Fibroblast of lung (primary cell): Measurements from ENCODE around the gene PBLD. TPM values are rescaled to one million over a fixed set of nuclear protein-coding genes. Genes with fewer than 3 reads are reported as not detected.
"Not testable (repeated sequence)": the region's sequence is repeated elsewhere in the genome, so short reads cannot be mapped to it uniquely, and the experiment has no call there.

Experiments
- DNase-seq, 2 donors: peaks; one replicate each; pipeline versions ENCODE4 v3.0.0 to v3.0.0-alpha.2; 2010; ENCODE audit warnings: low read depth in 2 of 2
- H2AFZ ChIP-seq: 2 replicates; pipeline ENCODE4 v1.5.1; 2012; ENCODE audit warnings: low read length, control low read depth, inconsistent platforms
- H3K27ac ChIP-seq: 2 replicates; pipeline ENCODE4 v1.5.1; 2011; ENCODE audit warnings: low read length, control low read depth; ENCODE audit not compliant: insufficient read depth
- H3K27me3 ChIP-seq: 2 replicates; pipeline ENCODE4 v1.5.1; 2011; ENCODE audit warnings: mild to moderate bottlenecking, low read length; ENCODE audit not compliant: control insufficient read depth, insufficient read depth
- H3K36me3 ChIP-seq: 2 replicates; pipeline ENCODE4 v1.5.1; 2011; ENCODE audit warnings: low read length; ENCODE audit not compliant: control insufficient read depth, insufficient read depth
- H3K4me1 ChIP-seq: 2 replicates; pipeline ENCODE4 v1.5.1; 2011; ENCODE audit warnings: low read length; ENCODE audit not compliant: control insufficient read depth, insufficient read depth; ENCODE audit errors: extremely low read depth
- H3K4me2 ChIP-seq: 2 replicates; pipeline ENCODE4 v1.5.1; 2011; ENCODE audit warnings: low read length, control low read depth; ENCODE audit not compliant: insufficient read depth; ENCODE audit errors: extremely low read depth
- H3K4me3 ChIP-seq, 4 experiments: fragments of 200-600 bp in 1 of 4; sonication (generic) in 1 of 4; replicated peaks in 1 of 4; 2 replicates each; pipeline ENCODE4 v1.5.1; 2011 to 2016; ENCODE audit warnings: low read length in 4 of 4, low read depth in 3 of 4, mild to moderate bottlenecking in 3 of 4, control low read depth in 2 of 4, inconsistent platforms in 1 of 4, mixed read lengths in 1 of 4; ENCODE audit not compliant: insufficient read depth in 1 of 4; ENCODE audit errors: control extremely low read depth in 1 of 4
- H3K79me2 ChIP-seq: 2 replicates; pipeline ENCODE4 v1.5.1; 2012; ENCODE audit warnings: mild to moderate bottlenecking, low read length, inconsistent platforms; ENCODE audit not compliant: control insufficient read depth, insufficient read depth
- H3K9ac ChIP-seq: 2 replicates; pipeline ENCODE4 v1.5.1; 2011; ENCODE audit warnings: mild to moderate bottlenecking, low read length, control low read depth; ENCODE audit not compliant: insufficient read depth
- H3K9me3 ChIP-seq: 2 replicates; pipeline ENCODE4 v1.5.1; 2012; ENCODE audit warnings: low read depth, low read length; ENCODE audit not compliant: control insufficient read depth, insufficient read depth
- H4K20me1 ChIP-seq: 2 replicates; pipeline ENCODE4 v1.5.1; 2011; ENCODE audit warnings: low read length; ENCODE audit not compliant: control insufficient read depth, insufficient read depth; ENCODE audit errors: extremely low read depth
- EZH2 ChIP-seq: IDR thresholded peaks from 2 replicates; pipeline ENCODE4 v1.5.1; 2012; ENCODE audit warnings: low read length, control low read depth, mild to moderate bottlenecking; ENCODE audit errors: missing control alignments
- polyA plus RNA-seq, 2 donors: library from polyadenylated mRNA; depleted of rRNA in 1 of 2; stranded (reverse) in 1 of 2; unstranded in 1 of 2; fragments of >200 nt; gene quantifications; 2 replicates each; pipeline ENCODE4 v1.2.1, GENCODE V29; 2011 to 2012; ENCODE audit warnings: missing spikeins in 1 of 2
- total RNA-seq: library from RNA; depleted of rRNA; stranded (reverse); fragments of >200 nt; gene quantifications from 2 replicates; pipeline ENCODE4 v1.2.1, GENCODE V29; 2014
- TF ChIP-seq, protein P1 (sequence below), 2 donors: IDR thresholded peaks in 1 of 2; conservative IDR thresholded peaks in 1 of 2; 1 replicate in 1 of 2; 2 replicates in 1 of 2; pipeline ENCODE4 v1.5.1; 2011 to 2012; ENCODE audit warnings: low read length in 2 of 2, control low read depth in 1 of 2, inconsistent platforms in 1 of 2, low read depth in 1 of 2, mild to moderate bottlenecking in 1 of 2

The PBLD gene
- total and polyA plus RNA-seq, 2 donors (not counting 1 experiment from before 2014, with no cell fraction given): 1.3 to 5.1 TPM

DNA sequence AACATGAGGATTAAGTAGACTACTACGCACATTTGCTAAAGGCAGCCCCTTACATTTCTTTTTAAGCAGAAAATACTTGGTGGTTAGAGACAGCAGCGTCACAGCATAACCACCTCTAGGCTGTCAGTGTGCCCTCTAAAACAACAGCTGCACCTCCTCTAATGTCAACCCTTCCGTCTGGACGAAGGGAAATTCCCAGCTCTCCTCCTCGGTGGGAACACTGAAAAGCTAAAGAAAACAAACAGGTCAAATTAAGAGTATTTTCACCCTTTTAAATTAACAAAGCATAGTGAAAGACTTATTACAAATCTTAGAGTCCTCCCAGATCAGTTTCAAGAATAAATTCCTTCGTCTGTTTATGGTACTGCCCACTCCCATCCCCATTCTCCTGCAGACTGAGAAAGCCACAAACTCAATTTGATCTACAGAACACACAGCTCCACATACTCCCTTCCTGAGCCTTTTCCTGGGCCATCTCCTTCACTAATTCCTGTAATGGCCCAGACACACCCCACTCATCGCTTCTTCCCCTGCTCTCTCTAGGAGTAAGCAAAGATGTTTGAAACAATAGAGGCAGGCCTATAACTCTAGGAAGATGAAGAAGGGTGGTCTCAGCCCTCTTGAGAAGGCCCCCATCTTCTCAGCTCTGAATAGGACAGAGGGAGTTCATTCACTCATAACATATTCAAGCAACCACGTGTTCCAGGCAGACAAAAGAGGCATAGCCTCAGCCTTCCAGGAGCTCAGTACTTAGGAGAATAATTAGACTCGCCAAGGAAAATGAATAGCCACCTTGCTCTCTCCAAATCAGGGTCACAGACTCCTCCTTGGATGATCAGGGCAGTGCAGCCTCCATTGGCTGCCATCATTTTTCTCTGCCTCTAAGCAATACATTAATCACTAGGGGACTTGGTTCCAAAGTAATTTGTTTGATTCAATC lies 48.4 kb downstream of the PBLD start:
- H4K20me1 ChIP-seq: no peaks in the 10 kb centered on the region
- no peaks in the 10 kb centered on the region for H3K36me3 ChIP-seq
- H3K79me2 ChIP-seq: no peaks in the 10 kb centered on the region
- no peak for TF ChIP-seq EZH2
- TF ChIP-seq, protein P1, sequence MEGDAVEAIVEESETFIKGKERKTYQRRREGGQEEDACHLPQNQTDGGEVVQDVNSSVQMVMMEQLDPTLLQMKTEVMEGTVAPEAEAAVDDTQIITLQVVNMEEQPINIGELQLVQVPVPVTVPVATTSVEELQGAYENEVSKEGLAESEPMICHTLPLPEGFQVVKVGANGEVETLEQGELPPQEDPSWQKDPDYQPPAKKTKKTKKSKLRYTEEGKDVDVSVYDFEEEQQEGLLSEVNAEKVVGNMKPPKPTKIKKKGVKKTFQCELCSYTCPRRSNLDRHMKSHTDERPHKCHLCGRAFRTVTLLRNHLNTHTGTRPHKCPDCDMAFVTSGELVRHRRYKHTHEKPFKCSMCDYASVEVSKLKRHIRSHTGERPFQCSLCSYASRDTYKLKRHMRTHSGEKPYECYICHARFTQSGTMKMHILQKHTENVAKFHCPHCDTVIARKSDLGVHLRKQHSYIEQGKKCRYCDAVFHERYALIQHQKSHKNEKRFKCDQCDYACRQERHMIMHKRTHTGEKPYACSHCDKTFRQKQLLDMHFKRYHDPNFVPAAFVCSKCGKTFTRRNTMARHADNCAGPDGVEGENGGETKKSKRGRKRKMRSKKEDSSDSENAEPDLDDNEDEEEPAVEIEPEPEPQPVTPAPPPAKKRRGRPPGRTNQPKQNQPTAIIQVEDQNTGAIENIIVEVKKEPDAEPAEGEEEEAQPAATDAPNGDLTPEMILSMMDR (conservative IDR thresholded peaks at IDR 0.05 in 1 of 2, IDR thresholded peaks at IDR 0.05 in 1 of 2; ENCODE audit: low read depth in 1 of 2, low read length in 2 of 2): no peak
- no peaks in the 10 kb centered on the region for H3K27me3 ChIP-seq
- no peak overlapping the region for H3K4me3 ChIP-seq
- H3K27ac ChIP-seq: no peak overlapping the region
- H3K4me2 ChIP-seq: no peak overlapping the region
- DNase-seq: peak in 1 of 2 donors; percentile 52
- no peaks in the 10 kb centered on the region for H3K9me3 ChIP-seq
- no peak overlapping the region for H3K9ac ChIP-seq
- H3K4me1 ChIP-seq: no peaks in the 10 kb centered on the region
- H2AFZ ChIP-seq: no peak overlapping the region

DNA sequence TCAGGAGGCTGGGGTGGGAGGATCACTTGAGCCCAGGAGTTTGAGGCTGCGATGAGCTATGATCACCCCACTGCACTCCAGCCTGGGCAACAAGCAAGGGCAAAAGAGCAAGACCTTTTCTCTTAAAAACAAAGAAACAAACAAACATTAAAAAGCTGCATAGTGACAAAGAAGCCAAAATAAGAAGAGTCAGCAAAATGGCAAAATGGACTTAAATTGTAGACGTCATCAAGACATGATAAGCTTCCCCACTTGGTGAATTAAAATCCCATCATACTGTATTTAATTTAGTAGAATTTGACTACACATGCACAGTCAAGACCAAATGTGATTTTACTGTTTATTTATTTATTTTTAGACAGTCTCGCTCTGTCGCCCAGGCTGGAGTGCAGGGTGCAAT lies 52.0 kb downstream of the PBLD start:
- TF ChIP-seq, protein P1 (conservative IDR thresholded peaks at IDR 0.05 in 1 of 2, IDR thresholded peaks at IDR 0.05 in 1 of 2; ENCODE audit: low read depth in 1 of 2, low read length in 2 of 2): no peak
- TF ChIP-seq EZH2: no peak
- H3K4me1 ChIP-seq: no peaks in the 10 kb centered on the region
- H3K27ac ChIP-seq: no peak overlapping the region
- no peaks in the 10 kb centered on the region for H4K20me1 ChIP-seq
- no peaks in the 10 kb centered on the region for H3K27me3 ChIP-seq
- H3K36me3 ChIP-seq: no peaks in the 10 kb centered on the region
- H3K4me3 ChIP-seq: no peak overlapping the region
- no peak for DNase-seq
- no peak overlapping the region for H2AFZ ChIP-seq
- H3K79me2 ChIP-seq: no peaks in the 10 kb centered on the region
- H3K9ac ChIP-seq: no peak overlapping the region
- H3K9me3 ChIP-seq: no peaks in the 10 kb centered on the region
- no peak overlapping the region for H3K4me2 ChIP-seq

DNA sequence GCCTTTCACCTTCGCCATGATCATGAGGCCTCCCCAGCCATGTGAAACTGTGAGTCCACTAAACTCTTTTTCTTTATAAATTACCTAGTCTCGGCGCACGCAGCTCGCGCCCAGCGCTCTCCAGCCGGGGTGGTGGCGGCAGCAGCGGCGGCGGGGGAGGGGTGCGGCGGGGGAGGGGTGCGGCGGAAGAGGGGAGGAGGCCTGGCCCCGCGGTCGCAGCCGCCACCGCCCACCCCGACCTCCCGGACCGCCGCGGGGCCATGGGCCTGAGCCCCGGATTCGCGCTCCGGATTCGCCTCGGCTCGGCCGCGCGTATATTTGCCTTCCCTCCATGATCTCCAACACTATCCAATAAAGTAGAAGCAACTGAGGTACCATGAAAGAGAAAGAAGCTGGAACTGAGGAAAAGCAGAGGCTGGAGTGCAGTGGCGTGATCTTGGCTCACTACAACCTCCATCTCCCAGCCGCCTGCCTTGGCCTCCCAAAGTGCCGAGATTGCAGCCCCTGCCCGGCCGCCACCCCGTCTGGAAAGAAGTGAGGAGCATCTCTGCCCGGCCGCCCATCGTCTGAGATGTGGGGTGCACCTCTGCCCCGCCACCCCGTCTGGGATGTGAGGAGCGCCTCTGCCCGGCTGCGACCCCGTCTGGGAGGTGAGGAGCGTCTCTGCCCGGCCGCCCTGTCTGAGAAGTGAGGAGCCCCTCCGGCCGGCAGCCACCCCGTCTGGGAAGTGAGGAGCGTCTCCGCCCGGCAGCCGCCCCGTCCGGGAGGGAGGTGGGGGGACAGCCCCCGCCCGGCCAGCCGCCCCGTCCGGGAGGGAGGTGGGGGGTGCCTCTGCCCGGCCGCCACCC lies 53.6 kb downstream of the PBLD start:
- H3K4me3 ChIP-seq, H3K27me3 ChIP-seq, H4K20me1 ChIP-seq, H3K9ac ChIP-seq, H3K4me2 ChIP-seq, DNase-seq, H3K4me1 ChIP-seq, H3K9me3 ChIP-seq, H3K79me2 ChIP-seq, H2AFZ ChIP-seq, H3K36me3 ChIP-seq, H3K27ac ChIP-seq: not testable (repeated sequence)

DNA sequence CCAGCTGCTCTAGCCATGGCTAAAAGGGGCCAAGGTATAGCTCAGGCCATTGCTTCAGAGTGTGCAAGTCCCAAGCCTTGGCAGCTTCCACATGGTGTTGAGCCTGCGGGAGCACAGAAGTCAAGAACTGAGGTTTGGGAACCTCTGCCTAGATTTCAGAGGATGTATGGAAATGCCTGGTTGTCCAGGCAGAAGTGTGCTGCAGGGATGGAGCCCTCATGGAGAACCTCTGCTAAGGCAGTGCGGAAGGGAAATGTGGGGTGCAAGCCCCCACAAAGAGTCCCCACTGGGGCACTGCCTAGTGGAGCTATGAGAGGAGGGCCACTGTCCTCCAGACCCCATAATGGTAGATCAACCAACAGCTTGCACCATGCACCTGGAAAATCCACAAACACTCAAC lies 54.9 kb downstream of the PBLD start:
- H3K9ac ChIP-seq, H3K4me2 ChIP-seq, H3K4me3 ChIP-seq, H3K79me2 ChIP-seq, H3K9me3 ChIP-seq, H3K27ac ChIP-seq, H2AFZ ChIP-seq, H4K20me1 ChIP-seq, H3K36me3 ChIP-seq, H3K27me3 ChIP-seq, DNase-seq, H3K4me1 ChIP-seq: not testable (repeated sequence)
